Gastroesophageal sphincter (tissue), 3 donors: Measurements from ENCODE around the gene CD1B.

Experiments used
- CTCF ChIP-seq, 4 experiments: fragments of 200-600 bp in 2 of 4; fragments of 450-650 bp in 2 of 4; sonication (generic) in 1 of 4; IDR thresholded peaks; one replicate each; pipeline ENCODE4 v1.5.1; 2017 to 2019; ENCODE audit warnings: antibody characterized with exemption in 4 of 4, mild to moderate bottlenecking in 2 of 4, moderate library complexity in 2 of 4
- POLR2AphosphoS5 ChIP-seq: sonication (generic); formaldehyde crosslinking; IDR thresholded peaks from one replicate; pipeline ENCODE4 v1.6.1; 2017; ENCODE audit warnings: antibody characterized with exemption

GRCh38 chr1:158331481-158332150 is at the start of gene CD1B:
- TF ChIP-seq CTCF (IDR thresholded peaks at IDR 0.05) (no peak), POLR2AphosphoS5 (no peak)
